Activated naive CD4-positive, alpha-beta T cell treated with anti-CD3 and anti-CD28 coated beads, Interleukin-2, amount 50 U/mL, for 24 hours (primary cell): Measurements from ENCODE around the gene FGF6.
A peak's percentile ranks its signal among the peaks of the same experiment; 100 is the strongest.
"Not testable (repeated sequence)": the region's sequence is repeated elsewhere in the genome, so short reads cannot be mapped to it uniquely, and the experiment has no call there.

Experiments
- H3K27ac Mint-ChIP-seq: one replicate; pipeline ENCODE4 v1.8.0; 2021; ENCODE audit warnings: mild to moderate bottlenecking, mixed read lengths
- H3K27me3 Mint-ChIP-seq: one replicate; pipeline ENCODE4 v1.8.0; 2021; ENCODE audit warnings: mixed read lengths
- H3K36me3 Mint-ChIP-seq: one replicate; pipeline ENCODE4 v1.8.0; 2021; ENCODE audit warnings: mixed read lengths
- H3K4me1 Mint-ChIP-seq: one replicate; pipeline ENCODE4 v1.8.0; 2021; ENCODE audit warnings: mixed read lengths
- H3K4me3 Mint-ChIP-seq: one replicate; pipeline ENCODE4 v1.8.0; 2021; ENCODE audit warnings: mild to moderate bottlenecking, mixed read lengths
- H3K9me3 Mint-ChIP-seq: one replicate; pipeline ENCODE4 v1.8.0; 2021; ENCODE audit warnings: mixed read lengths

Gene FGF6, protein sequence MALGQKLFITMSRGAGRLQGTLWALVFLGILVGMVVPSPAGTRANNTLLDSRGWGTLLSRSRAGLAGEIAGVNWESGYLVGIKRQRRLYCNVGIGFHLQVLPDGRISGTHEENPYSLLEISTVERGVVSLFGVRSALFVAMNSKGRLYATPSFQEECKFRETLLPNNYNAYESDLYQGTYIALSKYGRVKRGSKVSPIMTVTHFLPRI

DNA sequence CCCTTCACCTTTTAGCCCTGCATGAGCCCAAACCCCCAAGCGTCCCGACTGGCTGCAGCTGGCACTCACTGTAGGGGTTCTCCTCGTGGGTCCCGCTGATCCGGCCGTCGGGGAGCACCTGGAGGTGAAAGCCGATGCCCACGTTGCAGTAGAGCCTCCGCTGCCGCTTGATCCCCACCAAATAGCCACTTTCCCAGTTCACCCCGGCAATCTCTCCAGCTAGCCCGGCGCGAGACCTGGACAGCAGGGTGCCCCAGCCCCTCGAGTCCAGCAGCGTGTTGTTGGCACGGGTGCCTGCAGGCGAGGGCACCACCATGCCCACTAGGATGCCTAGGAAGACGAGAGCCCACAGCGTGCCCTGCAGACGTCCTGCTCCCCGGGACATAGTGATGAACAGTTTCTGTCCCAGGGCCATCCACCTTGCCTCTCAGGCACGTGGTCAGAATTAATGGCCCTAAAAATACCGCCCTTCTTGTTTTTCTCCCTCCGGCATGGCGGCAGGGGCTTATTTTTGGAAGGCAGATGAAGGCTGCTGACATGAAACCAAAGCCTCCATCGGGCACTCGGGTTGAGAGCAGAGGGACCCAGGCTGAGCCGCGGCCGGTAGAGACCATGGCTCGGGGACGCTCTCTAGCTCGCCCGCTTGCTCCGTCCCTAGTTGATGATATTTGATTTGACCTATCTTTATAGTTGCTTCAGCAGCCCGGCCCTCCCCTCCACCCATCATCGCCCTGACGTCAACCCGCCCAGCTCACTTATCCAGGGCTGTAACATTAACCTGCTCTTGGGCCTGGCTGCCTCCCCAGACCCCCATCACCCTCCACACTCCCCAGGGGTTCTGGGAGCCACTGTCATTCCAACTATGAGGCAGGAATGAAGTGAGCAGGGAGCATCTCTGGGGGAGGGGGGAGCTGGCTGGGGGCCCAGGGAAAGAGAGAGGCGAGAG is at the start of gene FGF6:
Gene FGF6 (minus strand): TSS at position 660 of the 946 bp plus-strand sequence. CDS start 245 bp downstream, at position 415.
- no peak within 1 kb of the TSS for H3K27ac Mint-ChIP-seq
- H3K36me3 Mint-ChIP-seq = no peaks in the 10 kb centered on the region
- H3K9me3 Mint-ChIP-seq = no peaks in the 10 kb centered on the region
- H3K27me3 Mint-ChIP-seq = no peaks in the 10 kb centered on the region
- no peak within 1 kb of the TSS for H3K4me3 Mint-ChIP-seq
- no peaks in the 10 kb centered on the region for H3K4me1 Mint-ChIP-seq

DNA sequence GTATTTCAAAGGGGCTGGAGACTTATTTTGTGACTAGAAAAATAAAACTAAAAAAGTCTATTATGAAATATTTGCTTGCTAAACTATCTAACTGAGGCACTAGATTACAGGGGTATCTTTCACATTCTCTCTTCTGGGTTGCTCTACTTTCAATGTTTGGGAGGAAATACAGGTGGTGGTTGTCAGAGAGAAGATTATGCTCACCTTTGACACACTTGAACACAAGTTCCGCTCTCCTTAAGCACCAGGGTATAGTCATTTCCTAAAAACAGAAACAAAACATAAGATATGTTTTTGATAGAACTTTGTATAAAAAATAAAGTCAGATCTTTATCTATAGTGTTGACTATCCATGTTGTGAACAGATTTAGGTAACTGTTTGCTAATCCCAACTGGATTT is 45.4 kb upstream of the FGF6 start:
- Mint-ChIP-seq H3K4me3 (no peak overlapping the region), H3K27me3 (no peaks in the 10 kb centered on the region), H3K4me1 (peaks cover 5% of the 10 kb centered on the region), H3K27ac (peak overlapping the region; percentile 35), H3K9me3 (no peaks in the 10 kb centered on the region), H3K36me3 (peaks cover 11% of the 10 kb centered on the region)

DNA sequence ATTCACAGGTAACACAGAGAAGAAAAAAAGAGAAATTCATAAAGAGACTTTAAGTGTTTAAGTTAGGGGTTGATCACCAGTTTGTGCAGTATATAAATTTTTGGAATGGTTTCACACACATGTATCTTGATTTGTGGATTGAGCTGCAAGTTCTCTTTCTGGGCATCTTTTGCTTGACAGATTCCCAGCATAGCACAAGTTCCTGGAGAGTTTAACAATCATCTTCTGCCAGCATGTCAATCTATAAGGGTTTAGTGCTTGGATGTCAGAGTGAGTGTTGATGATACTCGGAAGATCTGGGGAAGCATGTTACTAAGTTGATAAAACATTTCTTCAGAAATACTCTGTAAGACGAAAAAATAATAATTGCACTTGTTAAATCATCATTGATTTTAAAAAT is 43.9 kb upstream of the FGF6 start:
- Mint-ChIP-seq H3K9me3 (no peaks in the 10 kb centered on the region), H3K4me1 (peaks cover 5% of the 10 kb centered on the region), H3K36me3 (peaks cover 11% of the 10 kb centered on the region)

DNA sequence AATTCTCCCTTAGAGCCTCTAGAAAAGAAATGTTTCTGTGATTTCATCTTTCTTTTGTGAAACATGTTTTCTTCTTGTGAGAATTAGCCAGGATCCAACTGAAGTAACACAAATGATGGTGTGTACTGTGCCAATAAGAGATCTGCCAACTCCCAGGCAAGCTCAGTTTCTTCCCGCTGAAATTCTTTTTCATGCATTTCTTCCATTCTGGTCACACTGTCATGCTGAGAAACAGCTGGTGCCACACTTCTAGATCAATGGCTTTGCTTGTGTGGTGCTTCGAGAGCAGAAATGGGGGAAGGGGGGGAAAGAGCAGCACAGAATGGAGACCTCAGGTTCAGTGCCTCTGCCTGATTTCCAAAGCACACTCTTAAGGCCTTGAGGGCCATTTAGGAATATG is 41.4 kb upstream of the FGF6 start:
- H3K27ac Mint-ChIP-seq = no peak overlapping the region
- H3K27me3 Mint-ChIP-seq = no peaks in the 10 kb centered on the region
- H3K36me3 Mint-ChIP-seq = peaks cover 13% of the 10 kb centered on the region
- no peaks in the 10 kb centered on the region for H3K9me3 Mint-ChIP-seq
- H3K4me1 Mint-ChIP-seq = peaks cover 5% of the 10 kb centered on the region
- H3K4me3 Mint-ChIP-seq = no peak overlapping the region

More for the DNA sequence above, 43.9 kb upstream of the FGF6 start:
- Mint-ChIP-seq H3K27me3 (no peaks in the 10 kb centered on the region), H3K4me3 (no peak overlapping the region), H3K27ac (peak overlapping the region; percentile 12)

DNA sequence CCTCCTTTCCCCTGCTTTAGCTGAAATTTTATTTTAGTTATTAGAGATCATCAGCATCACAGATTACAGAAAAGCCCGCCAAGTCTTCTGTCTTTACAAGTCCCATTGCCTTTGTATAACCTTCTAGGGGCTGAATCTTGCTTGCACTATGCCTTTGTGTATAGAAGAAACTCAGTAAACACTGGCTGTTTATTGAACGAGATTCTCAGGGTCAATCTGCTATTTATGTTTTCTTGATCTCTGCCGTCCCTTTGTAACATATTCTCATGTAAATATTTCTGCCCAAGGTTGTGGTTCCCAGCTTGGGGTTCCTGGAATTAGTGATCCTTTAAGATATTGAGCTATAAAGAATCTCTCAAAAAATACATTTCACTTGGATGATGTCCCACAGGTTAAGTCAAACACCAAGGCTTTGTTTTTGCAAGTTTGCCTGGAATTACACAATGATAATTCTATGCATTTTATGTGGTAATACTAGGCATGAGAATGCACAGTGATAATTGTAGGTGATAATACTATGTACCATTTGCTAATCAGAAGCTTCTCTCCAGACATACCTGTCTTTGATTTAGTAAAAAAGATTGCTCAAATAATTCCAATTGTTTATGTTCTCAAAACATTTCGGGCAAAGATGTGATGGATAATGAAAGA is 40.6 kb upstream of the FGF6 start:
- no peaks in the 10 kb centered on the region for H3K9me3 Mint-ChIP-seq
- peaks cover 13% of the 10 kb centered on the region for H3K36me3 Mint-ChIP-seq
- peaks cover 5% of the 10 kb centered on the region for H3K4me1 Mint-ChIP-seq
- H3K27me3 Mint-ChIP-seq = no peaks in the 10 kb centered on the region
- H3K27ac Mint-ChIP-seq = no peak overlapping the region
- H3K4me3 Mint-ChIP-seq = no peak overlapping the region

DNA sequence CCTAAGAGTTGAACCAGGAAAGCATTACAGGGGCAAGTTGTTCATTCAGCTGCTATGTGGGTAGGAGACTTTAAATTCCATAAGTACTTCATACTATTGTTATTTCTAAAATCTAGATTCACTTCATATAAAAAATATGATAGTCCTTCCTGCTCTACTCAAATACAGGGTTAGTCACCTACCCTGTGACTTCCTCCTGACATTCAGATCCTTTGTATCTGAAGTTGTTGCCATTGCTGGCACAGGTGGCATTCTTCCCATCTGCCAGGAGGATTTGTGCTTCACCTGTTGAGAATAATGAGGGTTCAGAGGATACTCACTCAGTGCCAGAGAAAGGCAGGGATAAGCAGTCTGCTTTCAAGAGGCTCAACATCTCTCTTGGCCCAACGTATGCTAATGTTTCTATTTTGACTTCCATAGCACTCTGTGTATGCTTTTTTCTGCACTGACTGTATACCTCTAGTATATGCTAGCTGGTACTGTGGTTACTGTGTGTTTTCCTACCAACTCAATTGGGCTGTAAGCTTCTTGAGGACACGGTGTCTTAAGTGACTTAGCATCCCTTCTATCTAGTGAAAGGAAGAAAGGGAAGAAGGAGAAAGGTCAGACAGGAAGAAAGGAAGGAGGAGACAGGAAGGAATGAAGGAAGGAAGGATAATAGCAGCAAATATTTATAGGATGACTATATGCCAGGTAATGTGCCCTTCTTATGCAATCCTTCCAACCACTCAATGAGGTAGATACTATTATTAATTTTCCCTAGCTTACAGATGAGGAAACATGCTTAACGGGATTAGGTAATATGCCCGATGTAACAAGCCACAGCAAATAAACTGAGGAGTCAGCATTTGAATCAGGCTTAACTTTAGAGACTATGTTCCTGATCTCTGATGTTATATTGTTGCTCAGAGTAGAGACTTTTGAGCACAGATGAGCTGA is 38.5 kb upstream of the FGF6 start:
- Mint-ChIP-seq H3K36me3 (peaks cover 11% of the 10 kb centered on the region), H3K4me1 (peaks cover 5% of the 10 kb centered on the region), H3K9me3 (peaks cover 9% of the 10 kb centered on the region), H3K4me3 (no peak overlapping the region), H3K27ac (no peak overlapping the region), H3K27me3 (no peaks in the 10 kb centered on the region)

DNA sequence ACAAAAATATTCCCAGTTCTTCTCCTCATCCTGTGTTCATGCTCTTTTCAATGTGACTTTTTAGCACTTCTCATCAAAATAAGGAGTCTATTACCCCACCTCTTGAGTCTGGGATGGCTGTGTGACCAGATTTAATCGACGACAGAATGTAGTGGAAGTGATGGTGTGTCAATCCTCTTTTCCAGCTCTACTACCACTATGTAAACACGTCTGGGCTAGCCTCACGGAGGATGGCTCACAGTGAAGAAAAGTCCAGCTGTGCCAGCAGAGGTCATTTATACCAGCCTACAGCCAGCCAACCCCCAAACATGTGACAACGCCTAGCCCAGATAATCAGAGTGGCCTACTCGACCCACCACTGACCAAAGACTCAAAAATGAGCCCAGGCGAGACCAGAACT is 37.3 kb upstream of the FGF6 start:
- peaks cover 5% of the 10 kb centered on the region for H3K4me1 Mint-ChIP-seq
- peaks cover 12% of the 10 kb centered on the region for H3K9me3 Mint-ChIP-seq
- H3K4me3 Mint-ChIP-seq = no peak overlapping the region
- no peak overlapping the region for H3K27ac Mint-ChIP-seq
- peaks cover 6% of the 10 kb centered on the region for H3K36me3 Mint-ChIP-seq
- H3K27me3 Mint-ChIP-seq = no peaks in the 10 kb centered on the region

DNA sequence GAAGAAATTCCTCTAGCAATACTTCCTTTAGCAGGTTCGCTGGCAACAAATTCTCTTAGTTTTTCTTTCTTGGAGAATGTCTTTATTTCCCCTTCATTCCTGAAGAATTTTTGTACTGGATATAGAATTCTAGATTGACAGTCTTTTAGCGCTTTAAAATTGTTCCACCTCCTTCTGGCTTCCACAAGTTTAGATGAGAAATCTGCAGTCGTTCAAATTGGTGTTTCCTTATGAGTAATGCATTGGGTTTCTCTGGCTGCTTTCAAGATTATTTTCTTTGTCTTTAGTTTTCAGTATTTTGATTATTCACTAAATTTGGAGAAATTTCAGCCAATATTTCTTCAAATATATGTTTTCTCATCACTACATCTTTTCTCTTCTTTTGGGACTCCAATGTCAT is 33.3 kb upstream of the FGF6 start:
- Mint-ChIP-seq H3K4me3 (no peak overlapping the region), H3K27ac (no peak overlapping the region), H3K4me1 (no peaks in the 10 kb centered on the region), H3K36me3 (peaks cover 6% of the 10 kb centered on the region), H3K27me3 (peaks cover 5% of the 10 kb centered on the region), H3K9me3 (peaks cover 12% of the 10 kb centered on the region)

DNA sequence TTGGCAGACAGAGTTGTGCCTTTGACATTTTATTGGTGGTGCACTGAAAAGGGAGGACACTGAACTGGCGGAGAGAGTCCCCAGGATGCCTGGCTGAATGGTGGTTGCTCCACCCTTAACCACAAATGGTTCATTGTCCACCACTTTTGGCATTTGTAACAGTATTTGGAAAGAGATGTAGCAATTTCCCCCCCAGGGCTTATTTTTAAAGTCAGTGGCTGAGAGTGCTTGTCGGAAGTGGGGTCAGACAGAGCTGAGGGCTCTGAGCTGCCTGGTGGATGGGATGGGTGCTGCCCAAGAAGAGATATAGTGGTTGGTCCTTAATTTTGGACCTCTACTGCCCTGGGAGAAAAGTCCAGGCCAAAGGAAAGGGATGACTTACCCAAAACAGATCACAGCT is 31.5 kb upstream of the FGF6 start:
- H3K4me1 Mint-ChIP-seq = no peaks in the 10 kb centered on the region
- peaks cover 12% of the 10 kb centered on the region for H3K9me3 Mint-ChIP-seq
- peaks cover 5% of the 10 kb centered on the region for H3K36me3 Mint-ChIP-seq
- peaks cover 5% of the 10 kb centered on the region for H3K27me3 Mint-ChIP-seq
- no peak overlapping the region for H3K27ac Mint-ChIP-seq
- no peak overlapping the region for H3K4me3 Mint-ChIP-seq

DNA sequence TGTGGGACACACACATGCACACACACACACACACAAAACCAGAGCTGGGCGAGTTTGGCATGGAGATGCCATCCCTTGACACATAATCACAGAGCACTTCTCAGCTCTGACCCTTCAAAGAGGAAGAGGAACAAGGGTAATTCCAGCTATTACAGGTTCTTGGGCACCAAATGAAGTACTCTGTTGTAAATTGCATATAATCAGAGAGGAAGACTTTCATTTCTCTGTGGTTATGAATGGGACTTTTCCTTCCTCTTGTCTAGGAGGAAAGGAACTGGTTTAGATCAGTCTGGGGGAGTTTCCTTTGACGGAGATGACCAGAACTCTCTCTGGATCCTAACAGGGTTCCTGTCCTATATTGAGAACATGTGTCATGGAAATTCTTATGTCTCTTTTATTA is 26.4 kb upstream of the FGF6 start:
- Mint-ChIP-seq H3K4me1 (no peaks in the 10 kb centered on the region), H3K4me3 (no peak overlapping the region), H3K9me3 (no peaks in the 10 kb centered on the region), H3K27ac (no peak overlapping the region), H3K27me3 (peaks cover 5% of the 10 kb centered on the region), H3K36me3 (no peaks in the 10 kb centered on the region)

DNA sequence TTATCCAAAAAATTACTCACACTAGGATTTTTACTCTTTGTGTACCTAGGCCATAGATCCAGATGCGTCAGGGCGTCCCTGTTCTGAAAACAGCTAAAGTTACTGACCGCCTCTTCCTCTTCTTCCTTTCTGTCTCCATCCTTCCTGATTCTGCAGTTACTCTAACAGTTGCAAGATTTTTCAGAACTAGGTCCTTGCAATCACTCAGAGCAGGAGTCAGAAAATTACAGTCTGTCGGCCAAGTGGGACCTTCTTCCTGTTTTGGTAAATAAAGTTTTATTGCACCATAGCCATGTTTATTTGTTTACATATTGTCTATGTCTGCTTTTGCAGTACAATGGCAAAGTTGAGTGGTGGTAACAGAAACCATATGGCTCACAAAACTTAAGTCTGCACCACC is 25.6 kb upstream of the FGF6 start:
- Mint-ChIP-seq H3K9me3 (no peaks in the 10 kb centered on the region), H3K4me1 (no peaks in the 10 kb centered on the region), H3K4me3 (no peak overlapping the region), H3K27ac (no peak overlapping the region), H3K36me3 (no peaks in the 10 kb centered on the region), H3K27me3 (peaks cover 3% of the 10 kb centered on the region)

DNA sequence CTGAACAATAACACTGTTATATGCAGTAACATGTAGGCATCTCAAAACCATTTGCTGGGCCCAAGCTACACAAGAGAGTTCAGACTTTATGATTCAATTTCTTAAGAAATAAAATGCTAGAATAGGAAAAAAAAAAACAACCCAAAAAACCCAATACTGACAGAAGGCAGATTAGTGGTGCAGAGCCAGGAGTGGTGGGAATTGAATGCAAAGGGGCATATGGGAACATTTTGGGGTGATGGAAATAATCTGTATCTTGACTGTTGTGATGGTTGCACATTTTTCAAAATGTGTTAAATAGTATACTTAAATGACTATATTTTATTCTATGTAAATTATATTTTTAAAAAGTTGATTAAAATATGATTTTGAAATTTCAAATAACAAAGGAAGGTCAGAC is 23.4 kb upstream of the FGF6 start:
- H3K9me3 Mint-ChIP-seq = no peaks in the 10 kb centered on the region
- H3K27ac Mint-ChIP-seq = no peak overlapping the region
- H3K4me3 Mint-ChIP-seq = no peak overlapping the region

DNA sequence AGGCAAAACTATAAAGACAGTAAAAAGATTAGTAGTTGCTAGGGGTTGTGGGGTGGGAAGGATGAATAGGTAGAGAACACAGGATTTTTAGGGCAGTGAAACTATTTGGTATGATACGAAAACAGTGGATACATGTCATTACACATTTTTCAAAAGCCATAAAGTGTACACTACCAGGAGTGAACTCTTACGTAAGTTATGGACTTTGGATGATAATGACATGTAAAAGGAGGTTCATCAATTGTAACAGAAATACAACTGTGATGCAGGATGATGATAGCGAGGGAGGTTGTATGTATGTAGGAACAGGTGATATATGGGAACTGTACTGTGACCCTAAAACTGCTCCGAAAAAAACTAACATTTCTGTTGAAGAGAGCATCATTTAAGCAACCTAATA is 15.1 kb upstream of the FGF6 start:
- no peak overlapping the region for H3K27ac Mint-ChIP-seq
- H3K36me3 Mint-ChIP-seq = no peaks in the 10 kb centered on the region
- H3K4me3 Mint-ChIP-seq = no peak overlapping the region
- no peaks in the 10 kb centered on the region for H3K27me3 Mint-ChIP-seq
- no peaks in the 10 kb centered on the region for H3K4me1 Mint-ChIP-seq
- H3K9me3 Mint-ChIP-seq = no peaks in the 10 kb centered on the region

More for the DNA sequence above, 23.4 kb upstream of the FGF6 start:
- Mint-ChIP-seq H3K27me3 (no peaks in the 10 kb centered on the region), H3K36me3 (no peaks in the 10 kb centered on the region), H3K4me1 (no peaks in the 10 kb centered on the region)

DNA sequence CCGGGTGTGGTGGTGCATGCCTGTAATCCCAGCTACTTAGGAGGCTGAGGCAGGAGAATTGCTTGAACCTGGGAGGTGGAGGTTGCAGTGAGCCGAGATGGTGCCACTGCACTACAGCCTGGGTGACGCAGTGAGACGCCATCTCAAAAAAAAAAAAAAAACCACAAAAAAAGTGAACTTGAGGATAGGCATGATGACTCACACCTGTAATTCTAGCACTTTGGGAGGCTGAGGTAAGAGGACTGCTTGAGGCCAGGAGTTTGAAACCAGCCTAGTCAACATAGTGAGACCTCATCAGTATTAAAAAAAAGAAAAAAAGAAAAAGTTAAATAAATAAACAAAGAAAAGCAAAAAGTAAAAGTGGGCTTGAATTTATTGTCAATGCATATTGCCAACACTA is 10.2 kb upstream of the FGF6 start:
- not testable (repeated sequence) for H3K27ac Mint-ChIP-seq, H3K27me3 Mint-ChIP-seq, H3K4me1 Mint-ChIP-seq, H3K4me3 Mint-ChIP-seq, H3K9me3 Mint-ChIP-seq, H3K36me3 Mint-ChIP-seq

DNA sequence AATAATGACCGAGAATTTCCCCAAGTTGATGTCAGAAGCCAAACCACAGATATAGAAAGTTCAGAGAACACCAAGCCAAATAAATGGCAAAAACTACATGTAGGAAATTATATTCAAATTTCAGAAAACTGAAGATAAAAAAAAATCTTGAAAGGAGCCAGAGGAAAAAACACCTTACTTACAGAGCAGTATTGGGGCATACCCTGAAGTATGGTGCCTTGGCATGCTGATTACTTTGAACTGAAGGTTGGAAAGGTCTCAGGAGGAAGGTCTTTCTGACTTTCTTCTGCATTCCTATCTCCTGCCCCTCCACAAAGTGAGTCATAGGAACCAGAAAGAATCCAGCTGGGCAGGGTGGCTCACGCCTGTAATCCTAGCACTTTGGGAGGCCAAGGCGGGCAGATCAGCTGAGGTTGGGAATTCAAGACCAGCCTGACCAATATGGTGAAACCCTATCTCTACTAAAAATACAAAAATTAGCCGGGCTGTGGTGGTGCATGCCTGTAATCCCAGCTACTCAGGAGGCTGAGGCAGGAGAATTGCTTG is 8.8 kb upstream of the FGF6 start:
- peaks cover 4% of the 10 kb centered on the region for H3K36me3 Mint-ChIP-seq
- H3K27me3 Mint-ChIP-seq = peaks cover 3% of the 10 kb centered on the region

More for the DNA sequence above, 8.8 kb upstream of the FGF6 start:
- Mint-ChIP-seq H3K9me3 (peaks cover 4% of the 10 kb centered on the region), H3K27ac (no peak overlapping the region), H3K4me3 (no peak overlapping the region), H3K4me1 (peaks cover 4% of the 10 kb centered on the region)
